Stimulated activated CD8-positive, alpha-beta memory T cell treated with anti-CD3 and anti-CD28 coated beads, Interleukin-12 subunit alpha, Interleukin-12 subunit beta, amount 100 ng/mL, for 4 hours (primary cell): Measurements from ENCODE around the gene UGT1A10.
"Not testable (repeated sequence)": the region's sequence is repeated elsewhere in the genome, so short reads cannot be mapped to it uniquely, and the experiment has no call there.

ENCODE experiments used
- DNase-seq: peaks from one replicate; pipeline ENCODE4 v3.0.0-alpha.2; 2020; ENCODE audit warnings: low read depth

The UGT1A10 gene

DNA sequence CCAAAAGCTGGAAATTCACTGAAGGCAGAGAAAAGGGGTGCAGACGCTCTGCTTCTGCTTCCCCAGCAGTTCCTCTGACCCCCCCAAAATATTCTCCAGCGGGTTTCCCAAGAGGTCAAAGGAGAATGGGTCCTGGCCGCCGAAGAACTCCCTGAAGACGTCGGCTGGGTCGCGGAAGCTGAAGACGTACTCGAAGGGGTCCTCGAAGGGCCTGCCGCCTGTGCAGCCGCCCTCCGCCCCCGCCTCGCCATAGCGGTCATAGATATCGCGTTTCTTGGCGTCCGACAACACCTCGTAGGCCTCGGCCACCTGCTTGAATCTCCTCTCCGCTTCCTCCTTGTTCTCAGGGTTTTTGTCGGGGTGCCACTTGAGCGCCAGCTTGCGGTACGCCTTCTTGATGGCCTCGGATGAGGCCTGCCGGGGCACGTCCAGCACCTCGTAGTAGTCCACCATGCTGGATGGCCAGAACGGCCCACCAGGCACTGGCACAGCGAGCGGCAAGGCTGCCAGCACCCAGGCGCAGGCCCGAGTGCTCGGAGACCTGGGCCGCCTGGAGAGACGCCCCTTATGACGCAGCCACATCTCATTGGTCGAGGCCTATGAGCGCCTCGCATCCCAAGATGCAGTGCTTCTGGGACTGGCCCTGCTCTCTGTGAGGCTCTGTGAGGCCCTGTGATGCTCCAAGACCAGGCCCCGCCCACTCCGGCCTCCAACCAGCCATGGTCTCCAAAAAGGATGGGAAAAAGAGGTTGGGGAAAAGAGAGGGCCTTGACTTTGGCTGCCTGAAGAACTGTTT, 107.4 kb downstream of the UGT1A10 start:
- DNase-seq: no peak

DNA sequence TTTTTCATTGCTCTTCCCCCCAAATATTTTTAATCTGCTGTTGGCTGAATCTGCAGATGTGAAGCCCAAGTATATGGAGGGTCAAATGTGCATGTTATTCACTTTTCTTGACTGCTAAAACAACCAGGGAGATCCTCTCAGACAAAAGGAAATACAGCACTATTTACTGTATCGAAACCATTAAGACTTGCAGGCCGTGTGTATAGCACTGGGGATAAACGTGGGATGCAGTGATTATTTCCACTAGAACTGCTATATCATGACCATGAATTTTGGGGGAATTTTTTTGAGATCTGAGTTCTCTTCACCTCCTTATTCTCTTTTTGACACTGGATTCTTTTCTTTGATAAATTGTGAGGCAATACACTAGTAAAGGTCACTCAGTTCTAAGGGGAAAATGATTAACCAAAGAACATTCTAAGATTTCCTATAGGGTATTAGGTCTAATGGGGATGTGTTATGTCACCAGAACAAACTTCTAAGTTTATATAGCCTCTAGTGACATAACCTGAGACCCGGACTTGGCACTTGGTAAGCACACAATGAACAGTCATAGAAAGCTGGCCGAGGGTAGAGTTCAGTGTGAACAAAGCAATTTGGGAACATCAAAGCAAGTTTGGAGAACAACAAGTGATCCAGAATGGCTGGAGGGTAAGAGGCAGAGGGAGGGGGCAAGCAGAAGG, 109.0 kb downstream of the UGT1A10 start:
- no peak for DNase-seq

DNA sequence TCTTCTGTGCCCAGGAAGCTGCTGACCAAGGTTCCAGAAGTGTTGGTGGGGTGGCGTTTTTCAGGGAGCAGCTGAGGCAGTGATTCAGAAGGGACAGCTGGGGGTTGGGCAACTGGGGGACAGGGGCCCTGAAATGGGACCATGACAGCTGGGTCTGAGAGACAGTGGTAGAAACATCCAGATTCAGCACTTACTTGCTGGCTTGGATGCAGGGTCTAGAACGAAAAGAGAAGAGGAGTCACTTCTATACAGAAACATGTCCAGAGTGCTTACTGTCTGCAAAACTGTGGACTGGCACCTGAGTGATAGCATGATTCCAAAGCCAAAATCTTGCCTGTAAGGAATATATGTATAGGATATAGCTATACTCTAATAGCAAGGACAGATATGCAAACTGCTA, 109.6 kb downstream of the UGT1A10 start:
- not testable (repeated sequence) for DNase-seq

DNA sequence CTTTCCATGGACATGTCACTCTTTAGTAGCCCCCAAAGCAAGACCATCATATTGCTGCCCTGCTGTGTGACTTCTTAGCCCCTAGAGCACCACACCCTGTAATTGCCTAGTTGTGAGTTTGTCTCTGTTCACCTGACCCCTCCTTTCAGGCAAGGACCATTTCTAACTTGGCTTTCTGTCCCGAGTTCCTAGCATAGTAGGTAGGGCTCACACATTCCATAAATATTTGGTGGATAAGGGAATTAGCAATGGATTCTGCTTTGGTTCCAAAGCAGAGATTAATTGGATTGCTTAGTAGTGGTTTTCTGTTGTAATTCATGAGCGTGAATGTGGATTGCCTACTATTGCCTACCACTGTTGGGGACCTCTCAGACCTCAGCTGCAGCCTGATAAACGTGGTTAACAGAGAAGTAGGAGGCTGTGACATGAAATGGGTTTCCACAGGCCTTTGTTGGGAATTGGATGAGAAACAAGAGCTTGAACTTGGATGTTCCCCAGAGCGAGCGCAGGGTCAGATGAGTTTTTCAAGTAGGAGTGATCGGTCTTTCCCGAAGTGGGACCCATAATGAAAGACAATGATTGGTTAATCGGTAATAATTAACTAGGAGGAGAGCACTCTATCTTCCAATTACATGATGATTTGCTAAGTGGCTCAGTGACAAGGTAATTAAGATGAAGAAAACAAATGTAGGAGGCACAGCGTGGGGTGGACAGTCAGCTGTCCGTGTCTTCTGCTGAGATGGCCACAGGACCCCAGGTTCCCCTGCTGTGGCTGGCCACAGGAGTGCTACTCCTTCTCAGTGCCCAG, 110.4 kb downstream of the UGT1A10 start:
- DNase-seq: no peak

DNA sequence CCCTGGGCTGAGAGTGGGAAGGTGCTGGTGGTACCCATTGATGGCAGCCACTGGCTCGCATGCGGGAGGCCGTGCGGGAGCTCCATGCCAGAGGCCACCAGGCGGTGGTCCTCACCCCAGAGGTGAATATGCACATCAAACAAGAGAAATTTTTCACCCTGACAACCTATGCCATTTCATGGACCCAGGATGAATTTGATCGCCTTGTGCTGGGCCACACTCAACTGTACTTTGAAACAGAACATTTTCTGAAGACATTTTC, 111.0 kb downstream of the UGT1A10 start:
- DNase-seq: no peak

DNA sequence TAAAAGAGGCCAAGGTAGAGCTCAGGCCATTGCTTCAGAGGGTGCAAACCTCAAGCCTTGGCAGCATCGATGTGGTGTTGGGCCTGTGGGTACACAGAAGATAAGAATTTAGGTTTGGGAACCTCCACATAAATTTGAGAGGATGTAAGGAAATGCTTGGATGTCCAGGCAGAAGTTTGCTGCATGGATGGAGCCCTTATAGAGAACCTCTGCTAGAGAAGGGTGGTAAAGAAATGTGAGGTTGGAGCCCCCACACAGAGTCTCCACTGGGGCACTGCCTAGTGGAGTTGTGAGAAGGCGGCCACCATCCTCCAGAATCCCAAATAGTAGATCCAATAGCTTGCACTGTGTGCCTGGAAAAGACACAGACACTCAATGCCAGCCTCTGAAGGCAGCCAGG, 114.4 kb downstream of the UGT1A10 start:
- DNase-seq: not testable (repeated sequence)

DNA sequence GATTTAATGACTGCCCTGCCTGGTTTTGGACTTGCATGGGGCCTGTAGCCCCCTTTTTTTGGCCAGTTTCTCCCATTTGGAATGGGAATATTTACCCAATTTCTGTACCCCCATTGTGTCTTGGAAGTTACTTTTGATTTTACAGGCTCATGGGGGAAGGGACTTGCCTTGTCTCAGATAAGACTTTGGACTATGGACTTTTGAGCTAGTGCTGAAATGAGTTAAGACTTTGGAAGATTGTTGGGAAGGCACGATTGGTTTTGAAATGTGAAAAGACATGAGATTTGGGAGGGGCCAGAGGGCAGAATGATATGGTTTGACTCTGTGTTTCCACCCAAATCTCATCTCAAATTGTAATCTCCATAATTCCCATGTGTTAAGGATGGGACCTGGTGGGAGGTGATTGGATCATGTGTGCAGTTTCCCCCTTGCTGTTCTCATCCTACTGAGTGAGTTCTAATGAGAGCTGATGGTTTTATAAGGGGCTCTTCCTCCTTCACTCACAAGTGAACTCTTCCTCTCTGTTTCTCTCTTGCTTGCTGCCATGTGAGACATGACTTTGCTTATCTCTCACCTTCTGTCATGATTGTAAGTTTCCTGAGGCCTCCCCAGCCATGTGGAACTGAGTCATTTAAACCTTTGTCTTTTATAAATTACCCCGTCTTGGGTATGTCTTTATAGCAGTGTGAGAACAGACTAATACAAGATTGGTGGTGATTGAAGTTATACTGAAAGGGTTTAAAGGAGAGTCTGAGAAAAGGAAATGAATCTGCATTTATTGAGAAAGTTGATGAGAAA, 115.2 kb downstream of the UGT1A10 start:
- DNase-seq: not testable (repeated sequence)

DNA sequence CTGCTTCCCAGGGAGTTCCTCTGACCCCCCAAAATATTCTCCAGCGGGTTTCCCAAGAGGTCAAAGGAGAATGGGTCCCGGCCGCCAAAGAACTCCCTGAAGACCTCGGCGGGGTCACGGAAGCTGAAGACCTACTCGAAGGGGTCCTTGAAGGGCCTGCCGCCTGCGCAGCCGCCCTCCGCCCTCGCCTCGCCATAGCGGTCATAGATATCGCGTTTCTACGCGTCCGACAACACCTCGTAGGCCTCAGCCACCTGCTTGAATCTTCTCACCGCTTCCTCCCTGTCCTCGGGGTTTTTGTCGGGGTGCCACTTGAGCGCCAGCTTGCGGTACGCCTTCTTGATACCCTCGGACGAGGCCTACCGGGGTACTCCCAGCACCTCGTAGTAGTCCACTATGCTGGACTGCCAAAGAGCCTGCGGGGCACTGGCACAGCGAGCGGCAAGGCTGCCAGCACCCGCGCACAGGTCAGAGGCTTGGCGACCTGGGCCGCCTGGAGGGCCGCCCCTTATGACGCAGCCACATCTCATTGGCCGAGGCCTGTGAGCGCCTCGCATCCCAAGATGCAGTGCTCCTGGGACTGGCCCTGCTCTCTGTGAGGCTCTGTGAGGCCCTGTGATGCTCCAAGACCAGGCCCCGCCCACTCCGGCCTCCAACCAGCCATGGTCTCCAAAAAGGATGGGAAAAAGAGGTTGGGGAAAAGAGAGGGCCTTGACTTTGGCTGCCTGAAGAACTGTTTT, 118.8 kb downstream of the UGT1A10 start:
- no peak for DNase-seq

DNA sequence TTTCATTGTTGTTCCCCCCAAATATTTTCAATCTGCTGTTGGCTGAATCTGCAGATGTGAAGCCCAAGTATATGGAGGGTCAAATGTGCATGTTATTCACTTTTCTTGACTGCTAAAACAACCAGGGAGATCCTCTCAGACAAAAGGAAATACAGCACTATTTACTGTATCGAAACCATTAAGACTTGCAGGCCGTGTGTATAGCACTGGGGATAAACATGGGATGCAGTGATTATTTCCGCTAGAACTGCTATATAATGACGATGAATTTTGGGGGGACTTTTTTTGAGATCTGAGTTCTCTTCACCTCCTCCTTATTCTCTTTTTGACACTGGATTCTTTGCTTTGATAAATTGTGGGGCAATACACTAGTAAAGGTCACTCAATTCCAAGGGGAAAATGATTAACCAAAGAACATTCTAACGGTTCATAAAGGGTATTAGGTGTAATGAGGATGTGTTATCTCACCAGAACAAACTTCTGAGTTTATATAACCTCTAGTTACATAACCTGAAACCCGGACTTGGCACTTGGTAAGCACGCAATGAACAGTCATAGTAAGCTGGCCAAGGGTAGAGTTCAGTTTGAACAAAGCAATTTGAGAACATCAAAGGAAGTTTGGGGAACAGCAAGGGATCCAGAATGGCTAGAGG, 120.3 kb downstream of the UGT1A10 start:
- no peak for DNase-seq

DNA sequence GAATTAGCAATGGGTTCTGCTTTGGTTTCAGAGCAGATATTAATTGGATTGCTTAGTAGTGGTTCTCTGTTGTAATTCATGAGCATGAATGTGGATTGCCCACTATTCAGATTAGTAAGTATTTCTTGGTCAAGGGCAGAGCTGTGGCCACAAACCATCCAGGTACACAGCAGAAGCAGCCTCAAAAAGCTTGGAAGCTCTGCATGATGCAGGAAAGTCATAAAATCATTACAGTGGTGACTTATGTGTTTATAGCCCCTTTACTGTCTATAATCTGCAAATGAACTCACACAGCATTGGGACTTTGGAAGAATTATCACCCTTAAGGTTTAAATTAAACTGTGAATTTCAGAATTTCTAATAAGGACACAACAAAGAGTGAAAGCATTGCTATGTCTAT, 121.9 kb downstream of the UGT1A10 start:
- no peak for DNase-seq

DNA sequence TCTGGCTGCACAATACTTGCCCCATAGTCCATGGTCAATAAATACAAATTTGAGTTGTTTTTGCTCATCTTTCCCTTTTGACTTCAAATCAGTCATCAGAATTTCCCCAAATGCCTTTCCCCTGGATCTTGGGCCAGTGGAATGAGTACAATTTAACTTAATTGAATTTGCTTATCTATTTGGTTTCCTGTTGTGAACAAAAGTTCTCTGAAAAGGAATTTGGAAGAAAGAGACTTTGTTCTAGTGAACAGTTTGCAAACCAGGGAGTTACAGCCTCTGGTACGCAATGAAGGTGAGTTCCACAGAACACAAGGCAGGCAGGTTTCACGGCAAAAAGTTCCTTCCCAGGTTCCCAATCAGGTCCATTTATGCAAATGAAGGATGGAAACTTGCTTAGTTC, 122.6 kb downstream of the UGT1A10 start:
- no peak for DNase-seq

DNA sequence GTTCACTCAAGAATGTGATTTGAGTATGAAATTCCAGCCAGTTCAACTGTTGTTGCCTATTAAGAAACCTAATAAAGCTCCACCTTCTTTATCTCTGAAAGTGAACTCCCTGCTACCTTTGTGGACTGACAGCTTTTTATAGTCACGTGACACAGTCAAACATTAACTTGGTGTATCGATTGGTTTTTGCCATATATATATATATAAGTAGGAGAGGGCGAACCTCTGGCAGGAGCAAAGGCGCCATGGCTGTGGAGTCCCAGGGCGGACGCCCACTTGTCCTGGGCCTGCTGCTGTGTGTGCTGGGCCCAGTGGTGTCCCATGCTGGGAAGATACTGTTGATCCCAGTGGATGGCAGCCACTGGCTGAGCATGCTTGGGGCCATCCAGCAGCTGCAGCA, 123.8 kb downstream of the UGT1A10 start, which contains the start of gene UGT1A1:
Gene UGT1A1 (plus strand): TSS at position 228 of the 400 bp plus-strand sequence. CDS start 18 bp downstream, at position 246.
- no peak for DNase-seq

DNA sequence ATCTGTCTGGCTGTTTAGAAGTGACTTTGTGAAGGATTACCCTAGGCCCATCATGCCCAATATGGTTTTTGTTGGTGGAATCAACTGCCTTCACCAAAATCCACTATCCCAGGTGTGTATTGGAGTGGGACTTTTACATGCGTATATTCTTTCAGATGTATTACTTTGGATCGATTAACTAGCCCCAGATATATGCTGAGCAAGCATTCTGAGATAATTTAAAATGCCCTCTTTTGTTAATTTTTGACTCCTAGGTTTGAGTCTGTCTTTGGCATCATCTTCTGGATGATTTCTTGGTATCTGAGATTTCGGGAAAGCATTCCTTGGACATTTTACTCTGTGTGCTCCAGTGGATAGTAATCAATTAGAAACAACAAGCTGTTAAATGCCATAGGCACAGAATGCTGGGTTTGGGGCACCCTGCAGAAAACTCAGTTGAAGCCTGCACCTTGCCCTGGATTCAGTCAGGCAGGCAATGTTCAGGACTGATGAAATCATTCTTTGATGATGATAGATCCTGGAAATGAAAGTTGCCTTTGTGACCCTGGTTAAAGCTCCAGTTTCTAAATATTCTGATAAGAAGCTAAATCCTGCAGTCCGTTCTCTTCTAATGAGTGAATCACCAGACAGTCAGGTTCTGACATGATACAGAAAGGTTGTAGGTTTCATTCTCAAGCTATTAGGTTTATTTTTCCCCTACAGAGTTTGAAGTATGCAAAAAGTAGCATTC, 125.0 kb downstream of the UGT1A10 start:
- no peak for DNase-seq

DNA sequence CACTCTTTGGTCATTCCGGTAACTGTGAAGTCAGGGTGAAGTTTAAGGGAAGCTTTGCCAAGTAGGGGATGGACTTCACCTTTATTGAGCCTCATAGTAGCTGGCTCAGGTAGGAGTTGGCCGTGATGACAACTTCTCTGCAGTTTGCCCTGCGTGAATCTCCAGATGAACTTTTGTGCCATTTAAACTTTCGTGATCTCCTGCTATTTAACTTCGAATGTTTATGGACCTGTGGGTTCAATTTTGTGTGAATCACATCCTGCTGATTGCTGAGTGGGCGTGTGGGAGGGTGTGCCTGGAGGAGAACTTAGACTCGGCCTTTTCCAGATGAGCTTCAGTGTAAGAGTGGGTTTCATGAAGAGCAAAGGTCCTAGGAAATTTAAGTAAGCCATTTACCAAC, 128.0 kb downstream of the UGT1A10 start:
- DNase-seq: no peak

DNA sequence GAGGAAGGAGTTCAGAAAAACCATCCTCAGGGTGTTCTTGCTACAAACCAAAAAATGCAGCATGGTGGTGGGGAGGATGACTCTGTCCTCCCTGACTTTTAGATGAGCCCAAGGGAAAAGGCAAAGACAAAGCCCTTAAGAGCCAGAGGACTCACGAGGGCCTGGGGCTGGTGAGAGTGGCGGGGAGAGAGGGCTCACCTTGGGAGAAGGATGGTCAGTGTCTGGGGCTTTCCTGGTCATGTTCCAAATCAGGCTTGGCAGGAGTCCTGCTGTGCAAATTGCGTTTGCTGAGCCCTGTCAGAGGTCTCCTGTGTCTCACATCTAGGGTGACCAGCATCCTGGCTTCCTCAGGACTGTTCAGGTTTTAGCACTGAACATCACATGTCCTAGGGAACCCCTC, 128.5 kb downstream of the UGT1A10 start:
- no peak for DNase-seq

DNA sequence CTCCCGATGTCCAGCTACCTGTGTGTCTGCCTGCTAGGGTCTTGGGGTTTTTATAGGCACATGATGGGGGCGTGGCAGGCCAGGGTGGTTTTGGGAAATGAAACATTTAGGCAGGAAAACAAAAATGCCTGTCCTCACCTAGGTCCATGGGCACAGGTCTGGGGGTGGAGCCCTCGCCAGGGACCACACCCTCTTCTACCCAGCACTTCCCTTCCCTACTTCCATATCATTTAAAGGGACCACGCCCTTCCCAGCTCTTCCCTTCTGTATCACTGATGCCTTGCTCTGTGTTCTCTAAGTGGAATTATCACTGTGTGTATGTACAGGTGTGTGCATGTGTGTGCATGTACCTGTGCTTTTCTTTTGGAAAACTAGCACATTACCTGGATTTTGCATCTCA, 130.2 kb downstream of the UGT1A10 start:
- no peak for DNase-seq

DNA sequence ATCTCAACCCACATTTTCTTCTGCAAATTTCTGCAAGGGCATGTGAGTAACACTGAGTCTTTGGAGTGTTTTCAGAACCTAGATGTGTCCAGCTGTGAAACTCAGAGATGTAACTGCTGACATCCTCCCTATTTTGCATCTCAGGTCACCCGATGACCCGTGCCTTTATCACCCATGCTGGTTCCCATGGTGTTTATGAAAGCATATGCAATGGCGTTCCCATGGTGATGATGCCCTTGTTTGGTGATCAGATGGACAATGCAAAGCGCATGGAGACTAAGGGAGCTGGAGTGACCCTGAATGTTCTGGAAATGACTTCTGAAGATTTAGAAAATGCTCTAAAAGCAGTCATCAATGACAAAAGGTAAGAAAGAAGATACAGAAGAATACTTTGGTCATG, 131.8 kb downstream of the UGT1A10 start:
- DNase-seq: no peak

DNA sequence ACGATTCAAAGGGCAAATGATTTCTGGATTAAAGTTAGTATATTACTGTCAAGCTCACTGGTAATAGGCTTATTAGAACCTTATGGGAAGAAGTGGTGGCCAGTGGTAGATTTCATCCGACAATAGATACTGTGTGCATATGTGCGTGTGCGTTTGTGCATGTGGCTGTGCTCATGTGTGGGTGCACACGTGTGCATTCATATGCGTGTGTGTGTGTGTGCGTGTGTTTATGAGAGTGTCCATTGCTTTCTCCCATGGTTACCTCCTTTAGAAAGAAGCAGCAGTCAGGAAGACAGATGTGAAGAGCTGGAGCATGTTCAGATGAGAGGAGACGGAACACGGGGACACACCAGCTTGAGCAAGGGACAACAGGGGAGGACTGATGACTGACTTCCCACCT, 133.0 kb downstream of the UGT1A10 start:
- no peak for DNase-seq

DNA sequence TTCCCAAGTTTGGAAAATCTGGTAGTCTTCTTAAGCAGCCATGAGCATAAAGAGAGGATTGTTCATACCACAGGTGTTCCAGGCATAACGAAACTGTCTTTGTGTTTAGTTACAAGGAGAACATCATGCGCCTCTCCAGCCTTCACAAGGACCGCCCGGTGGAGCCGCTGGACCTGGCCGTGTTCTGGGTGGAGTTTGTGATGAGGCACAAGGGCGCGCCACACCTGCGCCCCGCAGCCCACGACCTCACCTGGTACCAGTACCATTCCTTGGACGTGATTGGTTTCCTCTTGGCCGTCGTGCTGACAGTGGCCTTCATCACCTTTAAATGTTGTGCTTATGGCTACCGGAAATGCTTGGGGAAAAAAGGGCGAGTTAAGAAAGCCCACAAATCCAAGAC, 135.9 kb downstream of the UGT1A10 start:
- DNase-seq: no peak

DNA sequence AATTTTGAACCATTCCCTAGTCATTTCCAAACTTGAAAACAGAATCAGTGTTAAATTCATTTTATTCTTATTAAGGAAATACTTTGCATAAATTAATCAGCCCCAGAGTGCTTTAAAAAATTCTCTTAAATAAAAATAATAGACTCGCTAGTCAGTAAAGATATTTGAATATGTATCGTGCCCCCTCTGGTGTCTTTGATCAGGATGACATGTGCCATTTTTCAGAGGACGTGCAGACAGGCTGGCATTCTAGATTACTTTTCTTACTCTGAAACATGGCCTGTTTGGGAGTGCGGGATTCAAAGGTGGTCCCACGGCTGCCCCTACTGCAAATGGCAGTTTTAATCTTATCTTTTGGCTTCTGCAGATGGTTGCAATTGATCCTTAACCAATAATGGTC, 136.3 kb downstream of the UGT1A10 start:
- DNase-seq: no peak
